Breast epithelium (tissue), 4 donors: ENCODE measurements around the gene FABP3. TPM values are rescaled to one million over a fixed set of nuclear protein-coding genes. Genes with fewer than 3 reads are reported as not detected.

ENCODE experiments used
- DNase-seq, 2 donors: peaks; one replicate each; pipeline ENCODE4 v3.0.0-alpha.2; 2019; ENCODE audit warnings: low spot score in 2 of 2
- H3K27ac ChIP-seq, 2 donors: fragments of 200-600 bp; sonication (generic) in 1 of 2; one replicate each; pipeline ENCODE4 v1.5.1; 2016 to 2019; ENCODE audit warnings: mild to moderate bottlenecking in 1 of 2
- H3K27me3 ChIP-seq, 2 donors: fragments of 200-600 bp; sonication (generic) in 1 of 2; one replicate each; pipeline versions ENCODE4 v1.5.1 to v1.6.0; 2017 to 2019; ENCODE audit warnings: control low read depth in 1 of 2, mild to moderate bottlenecking in 1 of 2
- H3K36me3 ChIP-seq: fragments of 200-600 bp; one replicate; pipeline ENCODE4 v1.5.1; 2019
- H3K4me1 ChIP-seq, 2 donors: fragments of 200-600 bp; sonication (generic); one replicate each; pipeline ENCODE4 v1.5.1; 2016 to 2019; ENCODE audit warnings: control low read depth in 1 of 2
- H3K4me3 ChIP-seq, 3 donors: fragments of 200-600 bp; sonication (generic); 1 replicate in 2 of 3; 2 replicates in 1 of 3; pipeline ENCODE4 v1.5.1; 2016 to 2019; ENCODE audit warnings: mild to moderate bottlenecking in 3 of 3, moderate library complexity in 2 of 3
- H3K9me3 ChIP-seq, 2 donors: fragments of 200-600 bp; sonication (generic) in 1 of 2; one replicate each; pipeline ENCODE4 v1.5.1; 2016 to 2019; ENCODE audit warnings: control low read depth in 1 of 2
- CTCF ChIP-seq, 3 donors: fragments of 450-650 bp; IDR thresholded peaks; one replicate each; pipeline ENCODE4 v1.5.1; 2016 to 2017; ENCODE audit warnings: antibody characterized with exemption in 3 of 3, mild to moderate bottlenecking in 3 of 3, moderate library complexity in 3 of 3
- POLR2A ChIP-seq: fragments of 450-650 bp; IDR thresholded peaks from one replicate; pipeline ENCODE4 v1.6.1; 2016; ENCODE audit warnings: antibody characterized with exemption, mild to moderate bottlenecking, moderate library complexity
- POLR2AphosphoS5 ChIP-seq, 3 donors: sonication (generic); formaldehyde crosslinking; IDR thresholded peaks; one replicate each; pipeline ENCODE4 v1.6.1; 2017; ENCODE audit warnings: antibody characterized with exemption in 3 of 3
- intact Hi-C: fragments of 100-400 bp; cut with DNase I; formaldehyde crosslinking; loops from one replicate; pipeline ENCODE4 v1.15.1; 2023; ENCODE audit warnings: low total_unique reads
- total RNA-seq, 3 donors: library from RNA; depleted of rRNA; stranded (reverse); fragments of >200 nt; gene quantifications; one replicate each; pipeline ENCODE4 v1.1.0, GENCODE V29; 2016

The FABP3 gene
- total RNA-seq, 3 donors from 2014 or later, result 7.9 to 15.5 (median 15.0) TPM

GRCh38 chr1:31382379-31382989 is 9.6 kb upstream of the FABP3 start:
- peak overlapping the region in 1 of 2 donors; percentile 79 for H3K27ac ChIP-seq
- H3K36me3 ChIP-seq, result no peaks in the 10 kb centered on the region
- DNase-seq, result no peak
- TF ChIP-seq CTCF (IDR thresholded peaks at IDR 0.05) (no peak), POLR2AphosphoS5 (IDR thresholded peaks at IDR 0.05) (no peak), POLR2A (no peak)
- intact Hi-C loops, result no loop called here
- no peaks in the 10 kb centered on the region for H3K27me3 ChIP-seq
- peaks cover 0 to 4% of the 10 kb centered on the region in 2 donors for H3K4me1 ChIP-seq
- no peaks in the 10 kb centered on the region for H3K9me3 ChIP-seq
- no peak overlapping the region for H3K4me3 ChIP-seq

- peaks cover 0 to 4% of the 10 kb centered on the region in 2 donors for H3K4me1 ChIP-seq
- no peaks in the 10 kb centered on the region for H3K27me3 ChIP-seq
- no peaks in the 10 kb centered on the region for H3K9me3 ChIP-seq
- no peak overlapping the region for H3K4me3 ChIP-seq
- no peaks in the 10 kb centered on the region for H3K36me3 ChIP-seq
- no peak for DNase-seq
- TF ChIP-seq CTCF (IDR thresholded peaks at IDR 0.05) (no peak), POLR2A (no peak), POLR2AphosphoS5 (IDR thresholded peaks at IDR 0.05) (no peak)
- peak overlapping the region; percentile 79 to 80 for H3K27ac ChIP-seq
- intact Hi-C loops, result no loop called here
These were observed 8.8 kb upstream of the FABP3 start for GRCh38 chr1:31381394-31382294.

GRCh38 chr1:31380181-31380580 is 7.3 kb upstream of the FABP3 start:
- Histone ChIP-seq H3K27ac (peak overlapping the region; percentile 79 to 80), H3K9me3 (no peaks in the 10 kb centered on the region), H3K36me3 (no peaks in the 10 kb centered on the region), H3K4me1 (peaks cover 0 to 4% of the 10 kb centered on the region in 2 donors), H3K4me3 (no peak overlapping the region), H3K27me3 (no peaks in the 10 kb centered on the region)
- no peak for TF ChIP-seq POLR2A
- TF ChIP-seq POLR2AphosphoS5 (IDR thresholded peaks at IDR 0.05), result peak in 1 of 3 donors; percentile 10
- intact Hi-C loops, result no loop called here
- peak in 1 of 2 donors; percentile 89 for DNase-seq

GRCh38 chr1:31378001-31378400 is 5.1 kb upstream of the FABP3 start:
- Histone ChIP-seq H3K36me3 (no peaks in the 10 kb centered on the region), H3K27ac (peak overlapping the region in 1 of 2 donors; percentile 43), H3K4me3 (no peak overlapping the region), H3K27me3 (no peaks in the 10 kb centered on the region), H3K4me1 (peaks cover 0 to 9% of the 10 kb centered on the region in 2 donors), H3K9me3 (no peaks in the 10 kb centered on the region)
- no peak for DNase-seq
- TF ChIP-seq POLR2A (no peak), POLR2AphosphoS5 (IDR thresholded peaks at IDR 0.05) (no peak), CTCF (IDR thresholded peaks at IDR 0.05) (no peak)
- intact Hi-C loops, result no loop called here

- Histone ChIP-seq H3K27me3 (no peaks in the 10 kb centered on the region), H3K27ac (peak overlapping the region in 1 of 2 donors; percentile 43), H3K9me3 (no peaks in the 10 kb centered on the region), H3K36me3 (no peaks in the 10 kb centered on the region), H3K4me1 (peaks cover 0 to 9% of the 10 kb centered on the region in 2 donors), H3K4me3 (no peak overlapping the region)
- DNase-seq, result no peak
- TF ChIP-seq CTCF (IDR thresholded peaks at IDR 0.05) (no peak), POLR2AphosphoS5 (IDR thresholded peaks at IDR 0.05) (no peak), POLR2A (no peak)
- intact Hi-C loops, result no loop called here
These were observed 4.5 kb upstream of the FABP3 start for GRCh38 chr1:31377364-31377863.
